Psoas muscle (tissue), 8 donors: ENCODE data around the gene LGMN. TPM values are rescaled to one million over a fixed set of nuclear protein-coding genes. Genes with fewer than 3 reads are reported as not detected.

ENCODE experiments used
- ATAC-seq, 4 donors: fragments of 200-7000 bp; cut with Tn5 transposase; one replicate each; pipeline ENCODE4 v1.9.1; 2020; ENCODE audit warnings: moderate library complexity in 3 of 4, mild to moderate bottlenecking in 2 of 4
- DNase-seq, 2 donors: peaks; one replicate each; pipeline ENCODE4 v3.0.0-alpha.2; 2020
- H3K27ac ChIP-seq: fragments of 200-600 bp; one replicate; pipeline ENCODE4 v1.8.0; 2022
- H3K27me3 ChIP-seq, 3 donors: fragments of 200-600 bp in 1 of 3; one replicate each; pipeline versions ENCODE4 v1.6.1 to v1.8.0; 2013 to 2022; ENCODE audit warnings: low read length in 2 of 3, mild to moderate bottlenecking in 2 of 3, moderate library complexity in 1 of 3; ENCODE audit not compliant: insufficient read depth in 3 of 3
- H3K36me3 ChIP-seq, 2 donors: fragments of 200-600 bp in 1 of 2; one replicate each; pipeline versions ENCODE4 v1.6.1 to v1.8.0; 2013 to 2022; ENCODE audit warnings: low read depth in 1 of 2, mild to moderate bottlenecking in 1 of 2, moderate library complexity in 1 of 2; ENCODE audit not compliant: insufficient read depth in 1 of 2
- H3K4me1 ChIP-seq: fragments of 200-600 bp; one replicate; pipeline ENCODE4 v1.8.0; 2022
- H3K4me3 ChIP-seq: fragments of 200-600 bp; one replicate; pipeline ENCODE4 v1.8.0; 2022; ENCODE audit warnings: mild to moderate bottlenecking
- H3K9me3 ChIP-seq: fragments of 200-600 bp; one replicate; pipeline ENCODE4 v1.8.0; 2022
- CTCF ChIP-seq: fragments of 200-600 bp; IDR thresholded peaks from one replicate; pipeline ENCODE4 v1.8.0; 2022; ENCODE audit warnings: antibody characterized with exemption
- WGBS, 3 donors: extraction: QIAGEN DNeasy Blood & Tissue Kit; methylation state at CpG; one replicate each; pipeline versions ENCODE4 v1.1.6 to v1.1.7; 2013; 5-methylcytosine and 5-hydroxymethylcytosine counted together
- intact Hi-C, 2 donors: fragments of 100-400 bp; cut with DNase I; formaldehyde crosslinking; loops; one replicate each; pipeline versions ENCODE4 v1.11.0 to v1.14.2; 2022
- polyA plus RNA-seq, 3 donors: library from polyadenylated mRNA; stranded (reverse); fragments of 200-250 nt; gene quantifications; one replicate each; pipeline ENCODE4 v1.2.3, GENCODE V29; 2013
- total RNA-seq, 4 donors: library from RNA; stranded (reverse); fragmentation: NEBNext Ultra II Directional in 2 of 4; extraction: Animal tissue kit (Norgen Biotek cat#: 25700) in 2 of 4; gene quantifications; one replicate each; pipeline versions ENCODE4 v1.2.1 to v1.2.4, GENCODE V29; 2021 to 2023
- donor health status: healthy with polysubstance abuse.
- donor health status: DM: no; HTN: no; CAD: no; lungs with moderate emphysema.
- donor health status: Bipolar disorder and iron deficiency.
- donor health status: healthy.
- donor health status: DM: yes; HTN: yes; CAD: no.
- donor health status: DM: no; HTN: no; CAD: no.
- donor health status: DM: no; HTN: no; CAD: no.
- donor health status: DM: yes; HTN: yes; CAD: no.

The LGMN gene
- total and polyA plus RNA-seq, 7 donors = 27.2 to 56.8 (median 49.3) TPM

- Histone ChIP-seq H3K4me1 (no peaks in the 10 kb centered on the region), H3K4me3 (no peak overlapping the region), H3K36me3 (no peaks in the 10 kb centered on the region), H3K9me3 (no peaks in the 10 kb centered on the region), H3K27ac (no peak overlapping the region), H3K27me3 (no peaks in the 10 kb centered on the region)
- intact Hi-C loops = no loop called here
- no peak for TF ChIP-seq CTCF
- 88 to 94% (median 90%) methylated on average over 18 of the region's 18 CpGs for WGBS, 3 donors
- DNase-seq = no peak
- ATAC-seq = no peak
Observed at GRCh38 chr14:92654239-92654901, 94.1 kb downstream of the LGMN start.

Other genes starting within 250 kb of the LGMN start
- 1 to 10 TPM; 3.8 to 8.7 (median 5.1) TPM for gene RIN3, start 234.8 kb downstream of the LGMN start, total RNA-seq
- gene RIN3, start 234.8 kb downstream of the LGMN start, polyA plus RNA-seq = 1 to 10 TPM; 1.2 to 2.9 (median 1.5) TPM
- gene GOLGA5, start 45.7 kb upstream of the LGMN start, total RNA-seq = 10 to 100 TPM; 19.8 to 27.7 (median 25.1) TPM
- 10 to 100 TPM; 23.4 to 59.1 (median 23.4) TPM for gene GOLGA5, start 45.7 kb upstream of the LGMN start, polyA plus RNA-seq
- under 1 TPM in 1 of 4 donors, not detected in 3; 0.87 TPM for gene CHGA, start 174.5 kb upstream of the LGMN start, total RNA-seq
- gene CHGA, start 174.5 kb upstream of the LGMN start, polyA plus RNA-seq = under 1 TPM; 0.04 to 0.16 (median 0.14) TPM